H1 (cell line): ENCODE measurements around the gene ADA. TPM values are rescaled to one million over a fixed set of nuclear protein-coding genes. Genes with fewer than 3 reads are reported as not detected.

Experiments
- CTCF ChIA-PET: fragments of 300-600 bp; sonication (Branson Sonifier 250); formaldehyde crosslinking; loops from one replicate; lab custom pipeline; 2021; ENCODE audit not compliant: partially characterized antibody; lab: Charles Lee
- POLR2A ChIA-PET: fragments of 300-600 bp; sonication (Branson Sonifier 250); formaldehyde crosslinking; loops from one replicate; lab custom pipeline; 2021; ENCODE audit warnings: inconsistent platforms; ENCODE audit not compliant: partially characterized antibody; lab: Charles Lee
- DNase-seq, 2 experiments: peaks; one replicate each; pipeline versions ENCODE4 v3.0.0 to v3.0.0-alpha.2; 2010 to 2022; ENCODE audit warnings: low spot score in 2 of 2, low read depth in 1 of 2, mixed read lengths in 1 of 2
- FAIRE-seq: peaks from 2 replicates; lab custom pipeline; 2011; peaks lifted over from hg19 to GRCh38; lab: Jason Lieb, UNC
- H2AFZ ChIP-seq: 2 replicates; pipeline ENCODE4 v1.8.1; 2012; ENCODE audit warnings: low read length, inconsistent platforms
- H2AK5ac ChIP-seq: 2 replicates; pipeline ENCODE4 v1.6.1; 2013; ENCODE audit warnings: low read depth, low read length
- H2BK120ac ChIP-seq: replicated peaks from 2 replicates; pipeline ENCODE3; 2013; ENCODE audit warnings: low read depth, low read length, inconsistent platforms
- H2BK12ac ChIP-seq: 2 replicates; pipeline ENCODE4 v1.6.1; 2013; ENCODE audit warnings: low read depth, low read length
- H2BK15ac ChIP-seq: 2 replicates; pipeline ENCODE4 v1.6.1; 2013; ENCODE audit warnings: low read length
- H2BK20ac ChIP-seq: 2 replicates; pipeline ENCODE4 v1.6.1; 2013; ENCODE audit warnings: low read length
- H2BK5ac ChIP-seq: 2 replicates; pipeline ENCODE4 v1.6.1; 2013; ENCODE audit warnings: low read depth, low read length
- H3K14ac ChIP-seq: 2 replicates; pipeline ENCODE4 v1.6.1; 2013; ENCODE audit warnings: inconsistent platforms; ENCODE audit not compliant: insufficient read length
- H3K18ac ChIP-seq: 2 replicates; pipeline ENCODE4 v1.6.1; 2013; ENCODE audit warnings: low read length; ENCODE audit errors: extremely low read depth
- H3K23ac ChIP-seq: 2 replicates; pipeline ENCODE4 v1.6.1; 2013; ENCODE audit warnings: inconsistent platforms; ENCODE audit not compliant: insufficient read length
- H3K23me2 ChIP-seq: 2 replicates; pipeline ENCODE4 v1.6.1; 2013; ENCODE audit warnings: low read depth, low read length
- H3K27ac ChIP-seq: 2 replicates; pipeline ENCODE4 v1.6.1; 2011; ENCODE audit warnings: low read depth, low read length, inconsistent platforms
- H3K27me3 ChIP-seq, 4 experiments: replicated peaks in 1 of 4; 1 replicate in 1 of 4; 2 replicates in 3 of 4; pipeline versions ENCODE4 v1.6.1 to v1.8.1; 2011 to 2013; ENCODE audit warnings: low read length in 3 of 4, mild to moderate bottlenecking in 3 of 4, inconsistent platforms in 2 of 4, mixed read lengths in 2 of 4, moderate library complexity in 1 of 4; ENCODE audit not compliant: control insufficient read depth in 3 of 4, insufficient read depth in 3 of 4; ENCODE audit errors: extremely low read depth in 1 of 4
- H3K36me3 ChIP-seq, 4 experiments: 2 replicates each; pipeline versions ENCODE4 v1.6.1 to v1.8.1; 2011 to 2013; ENCODE audit warnings: mild to moderate bottlenecking in 4 of 4, low read length in 3 of 4, moderate library complexity in 2 of 4, control low read depth in 1 of 4, inconsistent platforms in 1 of 4; ENCODE audit not compliant: insufficient read depth in 4 of 4, control insufficient read depth in 2 of 4
- H3K4ac ChIP-seq: replicated peaks from 2 replicates; pipeline ENCODE3; 2013; ENCODE audit warnings: low read length, low read depth, mixed read lengths, inconsistent platforms; ENCODE audit not compliant: insufficient read length
- H3K4me1 ChIP-seq, 4 experiments: replicated peaks in 1 of 4; 1 replicate in 1 of 4; 2 replicates in 3 of 4; pipeline versions ENCODE4 v1.6.1 to v1.8.1; 2011 to 2013; ENCODE audit warnings: low read length in 3 of 4, inconsistent platforms in 2 of 4, mixed read lengths in 1 of 4; ENCODE audit not compliant: insufficient read depth in 4 of 4, control insufficient read depth in 3 of 4
- H3K4me2 ChIP-seq, 2 experiments: 2 replicates each; pipeline versions ENCODE4 v1.6.1 to v1.8.1; 2011 to 2013; ENCODE audit warnings: low read depth in 2 of 2, low read length in 2 of 2, control low read depth in 1 of 2, inconsistent platforms in 1 of 2, mild to moderate bottlenecking in 1 of 2; ENCODE audit not compliant: insufficient read depth in 1 of 2
- H3K4me3 ChIP-seq, 4 experiments: fragments of 200-600, 300-600 bp in 1 of 4; sonication (generic), shearing (Covaris generic), sonication (Bioruptor Twin) in 1 of 4; 2 replicates each; pipeline versions ENCODE4 v1.5.1 to v1.8.1; 2011 to 2016; ENCODE audit warnings: low read length in 4 of 4, low read depth in 3 of 4, control low read depth in 2 of 4, inconsistent platforms in 2 of 4, mild to moderate bottlenecking in 2 of 4, mixed read lengths in 1 of 4, moderate library complexity in 1 of 4; ENCODE audit not compliant: insufficient read depth in 2 of 4; ENCODE audit errors: extremely low read depth in 1 of 4
- H3K56ac ChIP-seq: replicated peaks from 2 replicates; pipeline ENCODE3; 2013; ENCODE audit warnings: low read depth, mild to moderate bottlenecking, mixed read lengths, low read length, inconsistent platforms; ENCODE audit not compliant: insufficient read length
- H3K79me1 ChIP-seq: 2 replicates; pipeline ENCODE4 v1.6.1; 2013; ENCODE audit warnings: low read depth, low read length, control low read depth
- H3K79me2 ChIP-seq, 2 experiments: 2 replicates each; pipeline versions ENCODE4 v1.6.1 to v1.8.1; 2012 to 2013; ENCODE audit warnings: low read length in 2 of 2, mild to moderate bottlenecking in 2 of 2, inconsistent platforms in 1 of 2; ENCODE audit not compliant: insufficient read depth in 2 of 2, control insufficient read depth in 1 of 2
- H3K9ac ChIP-seq, 4 experiments: replicated peaks in 1 of 4; 1 replicate in 1 of 4; 2 replicates in 3 of 4; pipeline versions ENCODE4 v1.6.1 to v1.8.1; 2011 to 2013; ENCODE audit warnings: low read depth in 3 of 4, low read length in 3 of 4, control low read depth in 2 of 4, mild to moderate bottlenecking in 2 of 4, moderate library complexity in 2 of 4, inconsistent platforms in 1 of 4; ENCODE audit errors: extremely low read depth in 1 of 4
- H3K9me3 ChIP-seq, 2 experiments: 2 replicates each; pipeline versions ENCODE4 v1.6.1 to v1.8.1; 2012 to 2013; ENCODE audit warnings: mild to moderate bottlenecking in 2 of 2, moderate library complexity in 2 of 2, control low read depth in 1 of 2, inconsistent platforms in 1 of 2, low read depth in 1 of 2, low read length in 1 of 2, mixed read lengths in 1 of 2; ENCODE audit not compliant: insufficient read depth in 2 of 2
- H4K20me1 ChIP-seq, 2 experiments: replicated peaks in 1 of 2; 2 replicates each; pipeline versions ENCODE3 to v1.8.1; 2011 to 2013; ENCODE audit warnings: inconsistent platforms in 2 of 2, low read length in 2 of 2, mild to moderate bottlenecking in 1 of 2; ENCODE audit not compliant: insufficient read depth in 2 of 2, control insufficient read depth in 1 of 2
- H4K5ac ChIP-seq: 2 replicates; pipeline ENCODE4 v1.6.1; 2013; ENCODE audit warnings: low read length, low read depth, mixed read lengths, inconsistent platforms; ENCODE audit not compliant: insufficient read length
- H4K8ac ChIP-seq: 2 replicates; pipeline ENCODE4 v1.8.0; 2013; ENCODE audit warnings: mild to moderate bottlenecking, moderate library complexity, low read length, inconsistent platforms; ENCODE audit not compliant: insufficient read depth; ENCODE audit errors: extremely low read depth
- H4K91ac ChIP-seq: replicated peaks from 2 replicates; pipeline ENCODE3; 2013; ENCODE audit warnings: low read length, mixed read lengths, inconsistent platforms; ENCODE audit not compliant: insufficient read length
- HDAC6 ChIP-seq: IDR thresholded peaks from one replicate; pipeline ENCODE4 v1.7.1; 2012; ENCODE audit warnings: low read depth, mild to moderate bottlenecking, inconsistent platforms, low read length, moderate library complexity
- KDM4A ChIP-seq: IDR thresholded peaks from one replicate; pipeline ENCODE4 v1.7.1; 2012; ENCODE audit warnings: low read depth, mild to moderate bottlenecking, moderate library complexity, low read length, inconsistent platforms; ENCODE audit not compliant: severe bottlenecking
- NANOG ChIP-seq: IDR thresholded peaks from 2 replicates; pipeline ENCODE4 v1.6.1; 2011; ENCODE audit warnings: low read length, low read depth, mild to moderate bottlenecking, inconsistent platforms; ENCODE audit not compliant: insufficient read depth, poor library complexity, severe bottlenecking
- WGBS, 2 experiments: shearing (Covaris generic) in 1 of 2; methylation state at CpG; one replicate each; pipeline versions ENCODE4 v1.1.6 to v1.1.7; 2013 to 2015; ENCODE audit warnings: low lambda C conversion rate in 2 of 2, mixed read lengths in 2 of 2, inconsistent platforms in 1 of 2, low coverage in 1 of 2, missing lambda C conversion rate in 1 of 2; ENCODE audit not compliant: insufficient replicate concordance in 2 of 2, insufficient coverage in 1 of 2, insufficient read length in 1 of 2; ENCODE audit errors: extremely low coverage in 1 of 2, missing lambda C conversion rate in 1 of 2; 5-methylcytosine and 5-hydroxymethylcytosine counted together
- polyA plus RNA-seq, 7 experiments: library from polyadenylated mRNA; depleted of rRNA in 3 of 7; stranded (reverse) in 5 of 7; unstranded in 2 of 7; fragments of >200 nt in 5 of 7; fragments of 200-250 nt in 2 of 7; gene quantifications; 1 replicate in 5 of 7; 2 replicates in 1 of 7; 4 replicates in 1 of 7; pipeline versions ENCODE4 v1.2.1 to v1.2.3, GENCODE V29; 2011 to 2013; ENCODE audit warnings: missing spikeins in 2 of 7, mixed read lengths in 2 of 7
- total RNA-seq: library from RNA; stranded (reverse); fragmentation: NEBNext Ultra II Directional; extraction: Animal tissue kit (Norgen Biotek cat#: 25700); gene quantifications from 2 replicates; pipeline ENCODE4 v1.2.1, GENCODE V29; 2021

ADA gene
- total and polyA plus RNA-seq, 2 of the 8 experiments (the other 6 are each of a cell fraction or from before 2014, with no cell fraction given), result 19.9 to 32.8 TPM

GRCh38 chr20:44609006-44609515 lies 42.4 kb downstream of the ADA start:
- H3K56ac ChIP-seq, result no peak overlapping the region
- H3K27me3 ChIP-seq, result no peaks in the 10 kb centered on the region
- TF ChIP-seq NANOG (no peak), KDM4A (no peak), HDAC6 (no peak)
- H4K8ac ChIP-seq, result peak overlapping the region; percentile 86; the same call in 1 of the 2 replicates
- no peak overlapping the region for H3K9ac ChIP-seq
- no peak overlapping the region; the same call in 1 of the 2 replicates for H2BK15ac ChIP-seq
- H2BK20ac ChIP-seq, result no peak overlapping the region
- no peak overlapping the region for H4K5ac ChIP-seq
- FAIRE-seq (no peak), DNase-seq (no peak)
- H3K36me3 ChIP-seq, result no peaks in the 10 kb centered on the region
- no peaks in the 10 kb centered on the region for H3K9me3 ChIP-seq
- H3K23ac ChIP-seq, result no peak overlapping the region
- no peak overlapping the region for H3K18ac ChIP-seq
- 0 out of 2 replicates have a peak overlapping the region, but pooled peaks have one; percentile 1 for H2BK5ac ChIP-seq
- ChIA-PET CTCF (interaction anchor here (0.6 to 3.9 kb wide), 30 partner anchors 9 to 392 kb away, joined by 3 to 31 read pairs (median 6); partner anchors contain the start of genes PKIG and SERINC3), POLR2A (interaction anchor here (0.6 to 1.7 kb wide), 3 partner anchors 11 to 20 kb away, joined by 3 to 4 read pairs (median 4); no protein-coding TSS in a partner anchor)
- 0 out of 2 replicates have a peak overlapping the region, but pooled peaks have one; percentile 56 for H2AFZ ChIP-seq
- no peaks in the 10 kb centered on the region for H4K20me1 ChIP-seq
- H4K91ac ChIP-seq, result no peak overlapping the region
- H3K79me1 ChIP-seq, result no peaks in the 10 kb centered on the region
- H3K79me2 ChIP-seq, result no peaks in the 10 kb centered on the region
- H3K4me2 ChIP-seq, result no peak overlapping the region
- H3K14ac ChIP-seq, result no peak overlapping the region
- no peak overlapping the region for H3K4ac ChIP-seq
- no peak overlapping the region for H2AK5ac ChIP-seq
- 87% methylated on average over 9 of the region's 9 CpGs; no CpG with 5 or more reads in 1 of the 2 experiments for WGBS, 2 experiments
- no peak overlapping the region for H2BK12ac ChIP-seq
- H3K4me1 ChIP-seq, result peaks cover 0 to 4% (median under 1%) of the 10 kb centered on the region in 4 experiments; a peak in 3 of 7 replicates
- no peak overlapping the region for H2BK120ac ChIP-seq
- H3K4me3 ChIP-seq, result no peak overlapping the region
- no peak overlapping the region for H3K27ac ChIP-seq
- H3K23me2 ChIP-seq, result no peaks in the 10 kb centered on the region
